Fibroblast of lung (primary cell): ENCODE data around the gene RRP7A. TPM values are rescaled to one million over a fixed set of nuclear protein-coding genes. Genes with fewer than 3 reads are reported as not detected.
"Not testable (repeated sequence)": the region's sequence is repeated elsewhere in the genome, so short reads cannot be mapped to it uniquely, and the experiment has no call there.

Source experiments
- DNase-seq, 2 donors: peaks; one replicate each; pipeline versions ENCODE4 v3.0.0 to v3.0.0-alpha.2; 2010; ENCODE audit warnings: low read depth in 2 of 2
- H2AFZ ChIP-seq: 2 replicates; pipeline ENCODE4 v1.5.1; 2012; ENCODE audit warnings: low read length, control low read depth, inconsistent platforms
- H3K27ac ChIP-seq: 2 replicates; pipeline ENCODE4 v1.5.1; 2011; ENCODE audit warnings: low read length, control low read depth; ENCODE audit not compliant: insufficient read depth
- H3K27me3 ChIP-seq: 2 replicates; pipeline ENCODE4 v1.5.1; 2011; ENCODE audit warnings: mild to moderate bottlenecking, low read length; ENCODE audit not compliant: control insufficient read depth, insufficient read depth
- H3K36me3 ChIP-seq: 2 replicates; pipeline ENCODE4 v1.5.1; 2011; ENCODE audit warnings: low read length; ENCODE audit not compliant: control insufficient read depth, insufficient read depth
- H3K4me1 ChIP-seq: 2 replicates; pipeline ENCODE4 v1.5.1; 2011; ENCODE audit warnings: low read length; ENCODE audit not compliant: control insufficient read depth, insufficient read depth; ENCODE audit errors: extremely low read depth
- H3K4me2 ChIP-seq: 2 replicates; pipeline ENCODE4 v1.5.1; 2011; ENCODE audit warnings: low read length, control low read depth; ENCODE audit not compliant: insufficient read depth; ENCODE audit errors: extremely low read depth
- H3K4me3 ChIP-seq, 4 experiments: fragments of 200-600 bp in 1 of 4; sonication (generic) in 1 of 4; replicated peaks in 1 of 4; 2 replicates each; pipeline ENCODE4 v1.5.1; 2011 to 2016; ENCODE audit warnings: low read length in 4 of 4, low read depth in 3 of 4, mild to moderate bottlenecking in 3 of 4, control low read depth in 2 of 4, inconsistent platforms in 1 of 4, mixed read lengths in 1 of 4; ENCODE audit not compliant: insufficient read depth in 1 of 4; ENCODE audit errors: control extremely low read depth in 1 of 4
- H3K79me2 ChIP-seq: 2 replicates; pipeline ENCODE4 v1.5.1; 2012; ENCODE audit warnings: mild to moderate bottlenecking, low read length, inconsistent platforms; ENCODE audit not compliant: control insufficient read depth, insufficient read depth
- H3K9ac ChIP-seq: 2 replicates; pipeline ENCODE4 v1.5.1; 2011; ENCODE audit warnings: mild to moderate bottlenecking, low read length, control low read depth; ENCODE audit not compliant: insufficient read depth
- H3K9me3 ChIP-seq: 2 replicates; pipeline ENCODE4 v1.5.1; 2012; ENCODE audit warnings: low read depth, low read length; ENCODE audit not compliant: control insufficient read depth, insufficient read depth
- H4K20me1 ChIP-seq: 2 replicates; pipeline ENCODE4 v1.5.1; 2011; ENCODE audit warnings: low read length; ENCODE audit not compliant: control insufficient read depth, insufficient read depth; ENCODE audit errors: extremely low read depth
- CTCF ChIP-seq, 2 donors: IDR thresholded peaks in 1 of 2; conservative IDR thresholded peaks in 1 of 2; 1 replicate in 1 of 2; 2 replicates in 1 of 2; pipeline ENCODE4 v1.5.1; 2011 to 2012; ENCODE audit warnings: low read length in 2 of 2, control low read depth in 1 of 2, inconsistent platforms in 1 of 2, low read depth in 1 of 2, mild to moderate bottlenecking in 1 of 2
- EZH2 ChIP-seq: IDR thresholded peaks from 2 replicates; pipeline ENCODE4 v1.5.1; 2012; ENCODE audit warnings: low read length, control low read depth, mild to moderate bottlenecking; ENCODE audit errors: missing control alignments
- polyA plus RNA-seq, 2 donors: library from polyadenylated mRNA; depleted of rRNA in 1 of 2; stranded (reverse) in 1 of 2; unstranded in 1 of 2; fragments of >200 nt; gene quantifications; 2 replicates each; pipeline ENCODE4 v1.2.1, GENCODE V29; 2011 to 2012; ENCODE audit warnings: missing spikeins in 1 of 2
- total RNA-seq: library from RNA; depleted of rRNA; stranded (reverse); fragments of >200 nt; gene quantifications from 2 replicates; pipeline ENCODE4 v1.2.1, GENCODE V29; 2014

The RRP7A gene
- total and polyA plus RNA-seq, 2 donors (not counting 1 experiment from before 2014, with no cell fraction given) = 18.9 to 21.3 TPM

- Histone ChIP-seq H4K20me1 (no peaks in the 10 kb centered on the region), H3K36me3 (no peaks in the 10 kb centered on the region), H3K9me3 (no peaks in the 10 kb centered on the region), H3K4me2 (no peak overlapping the region), H3K27ac (no peak overlapping the region), H3K79me2 (no peaks in the 10 kb centered on the region), H3K9ac (no peak overlapping the region), H3K4me1 (no peaks in the 10 kb centered on the region), H3K4me3 (no peak overlapping the region), H3K27me3 (no peaks in the 10 kb centered on the region), H2AFZ (no peak overlapping the region)
- no peak for DNase-seq
- TF ChIP-seq EZH2 (no peak), CTCF (conservative IDR thresholded peaks at IDR 0.05 in 1 of 2, IDR thresholded peaks at IDR 0.05 in 1 of 2; ENCODE audit: low read depth in 1 of 2, low read length in 2 of 2) (no peak)
These were observed 30.6 kb downstream of the RRP7A start for GRCh38 chr22:42489000-42489399.

- no peak for TF ChIP-seq EZH2
- Histone ChIP-seq H3K4me2 (no peak overlapping the region), H3K36me3 (no peaks in the 10 kb centered on the region)
These were observed 35.1 kb downstream of the RRP7A start for GRCh38 chr22:42484506-42484905.

DNA sequence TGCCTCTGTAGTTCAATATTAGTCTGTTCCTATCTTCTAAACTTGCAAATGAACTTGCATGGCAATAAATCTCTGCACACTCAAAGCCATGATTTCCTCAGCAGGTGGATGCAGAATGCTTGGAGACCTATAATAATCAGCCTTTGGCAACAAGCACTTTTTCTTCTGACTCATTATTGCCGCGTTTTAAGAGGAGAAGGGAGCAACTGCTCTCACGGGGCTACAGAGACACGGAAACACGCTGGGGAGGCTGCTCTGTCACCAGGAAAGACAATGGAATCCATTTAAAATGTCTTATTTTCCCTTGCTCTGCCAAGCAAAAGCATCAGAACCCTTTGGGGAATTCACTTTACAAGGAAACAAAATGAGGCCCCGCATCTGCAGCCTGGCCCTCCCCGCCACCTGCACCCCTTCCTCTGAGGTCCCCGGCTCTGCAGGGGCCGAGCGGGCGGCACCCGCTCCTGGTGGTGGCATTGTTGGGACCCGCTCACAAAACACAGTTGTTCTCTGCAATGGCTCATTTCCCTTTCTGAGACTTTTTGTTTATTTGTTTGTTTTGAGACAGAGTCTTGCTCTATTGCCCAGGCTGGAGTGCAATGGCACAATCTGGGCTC lies 35.9 kb downstream of the RRP7A start:
- H3K79me2 ChIP-seq, H3K27me3 ChIP-seq, H3K27ac ChIP-seq, H4K20me1 ChIP-seq, DNase-seq, H2AFZ ChIP-seq, H3K36me3 ChIP-seq, H3K9me3 ChIP-seq, H3K4me1 ChIP-seq, H3K4me2 ChIP-seq, H3K9ac ChIP-seq, H3K4me3 ChIP-seq: not testable (repeated sequence)

More at GRCh38 chr22:42484506-42484905, 35.1 kb downstream of the RRP7A start:
- Histone ChIP-seq H2AFZ (no peak overlapping the region), H3K4me1 (no peaks in the 10 kb centered on the region), H3K9ac (no peak overlapping the region), H3K79me2 (no peaks in the 10 kb centered on the region), H4K20me1 (no peaks in the 10 kb centered on the region), H3K27ac (no peak overlapping the region), H3K4me3 (no peak overlapping the region), H3K27me3 (no peaks in the 10 kb centered on the region), H3K9me3 (no peaks in the 10 kb centered on the region)
- DNase-seq = no peak

DNA sequence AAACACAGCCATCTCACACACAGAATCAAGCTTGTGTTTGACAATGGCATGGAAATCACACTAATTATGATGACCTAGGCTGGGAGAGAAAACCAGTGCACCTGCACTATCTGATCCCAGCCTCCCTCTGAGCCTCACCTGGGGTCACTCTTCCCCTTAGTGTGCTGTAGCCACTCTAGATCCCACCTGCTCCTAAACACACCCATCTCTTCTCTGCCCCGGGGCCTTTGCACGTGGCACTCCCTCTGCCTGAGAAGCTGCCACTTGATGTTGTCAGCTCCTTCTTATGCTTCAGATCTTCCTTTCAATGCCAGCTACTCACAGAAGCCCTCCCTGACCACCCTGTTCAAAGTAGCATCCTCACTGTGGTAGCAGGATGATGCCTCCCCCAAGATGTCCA lies 44.5 kb downstream of the RRP7A start:
- TF ChIP-seq CTCF (conservative IDR thresholded peaks at IDR 0.05 in 1 of 2, IDR thresholded peaks at IDR 0.05 in 1 of 2; ENCODE audit: low read depth in 1 of 2, low read length in 2 of 2) (no peak), EZH2 (no peak)
- Histone ChIP-seq H3K27ac (no peak overlapping the region), H3K4me3 (no peak overlapping the region), H3K4me1 (no peaks in the 10 kb centered on the region), H3K4me2 (no peak overlapping the region), H3K79me2 (no peaks in the 10 kb centered on the region), H3K27me3 (no peaks in the 10 kb centered on the region), H3K9ac (no peak overlapping the region), H4K20me1 (no peaks in the 10 kb centered on the region), H2AFZ (no peak overlapping the region), H3K36me3 (no peaks in the 10 kb centered on the region), H3K9me3 (no peaks in the 10 kb centered on the region)
- no peak for DNase-seq
